Omental fat pad (tissue), 4 donors: ENCODE results near the gene PRR35. TPM values are rescaled to one million over a fixed set of nuclear protein-coding genes. Genes with fewer than 3 reads are reported as not detected.
A peak's percentile ranks its signal among the peaks of the same experiment; 100 is the strongest.

Experiments
- ATAC-seq: fragments of 150-250 bp; one replicate; pipeline ENCODE4 v1.9.1; 2016; ENCODE audit warnings: mild to moderate bottlenecking, moderate library complexity; ENCODE audit not compliant: low FRiP score
- DNase-seq: peaks from one replicate; pipeline ENCODE4 v3.0.0-alpha.2; 2019; ENCODE audit warnings: low spot score
- CTCF ChIP-seq, 3 donors: fragments of 450-650 bp; IDR thresholded peaks; one replicate each; pipeline ENCODE4 v1.5.1; 2016 to 2017; ENCODE audit warnings: antibody characterized with exemption in 3 of 3, mild to moderate bottlenecking in 3 of 3, moderate library complexity in 2 of 3
- total RNA-seq, 4 donors: library from RNA; depleted of rRNA; stranded (reverse); fragments of >200 nt; gene quantifications; one replicate each; pipeline ENCODE4 v1.1.0, GENCODE V29; 2016

Gene PRR35
- total RNA-seq, 4 donors from 2014 or later: 0.19 TPM; not detected in 3

GRCh38 chr16:590188-590814 lies 30.1 kb downstream of the PRR35 start:
- DNase-seq (no peak), ATAC-seq (peak; percentile 14)
- no peak for TF ChIP-seq CTCF (IDR thresholded peaks at IDR 0.05)

- DNase-seq (no peak), ATAC-seq (no peak)
- no peak for TF ChIP-seq CTCF (IDR thresholded peaks at IDR 0.05)
Observed at GRCh38 chr16:590815-591200, 30.6 kb downstream of the PRR35 start.

- DNase-seq (no peak), ATAC-seq (no peak)
- no peak for TF ChIP-seq CTCF (IDR thresholded peaks at IDR 0.05)
Observed at GRCh38 chr16:591231-591630, 31.0 kb downstream of the PRR35 start.

GRCh38 chr16:591892-592517 lies 31.8 kb downstream of the PRR35 start:
- TF ChIP-seq CTCF (IDR thresholded peaks at IDR 0.05): no peak
- ATAC-seq: no peak

GRCh38 chr16:592518-593306 lies 32.5 kb downstream of the PRR35 start:
- no peak for ATAC-seq
- DNase-seq: no peak
- no peak for TF ChIP-seq CTCF (IDR thresholded peaks at IDR 0.05)

More at GRCh38 chr16:591892-592517, 31.8 kb downstream of the PRR35 start:
- no peak for DNase-seq

GRCh38 chr16:593406-593805 lies 33.2 kb downstream of the PRR35 start:
- no peak for DNase-seq
- TF ChIP-seq CTCF (IDR thresholded peaks at IDR 0.05): no peak
- ATAC-seq: no peak
